Erythroblast (primary cell): ENCODE results near the gene PRRX2.

ENCODE experiments used
- GATA1 ChIP-seq: IDR thresholded peaks from 2 replicates; pipeline ENCODE4 v1.6.1; 2011; ENCODE audit warnings: low read depth, mild to moderate bottlenecking, control low read depth, low read length, moderate library complexity
- POLR2A ChIP-seq: IDR thresholded peaks from 2 replicates; pipeline ENCODE4 v1.6.1; 2011; ENCODE audit warnings: mild to moderate bottlenecking, low read length

GRCh38 chr9:129628709-129629108 is 36.7 kb upstream of the PRRX2 start:
- TF ChIP-seq POLR2A: no peak
- TF ChIP-seq GATA1: no peak
